NAMALWA (cell line): Measurements from ENCODE around the gene PHYH.
"Not testable (repeated sequence)": the region's sequence is repeated elsewhere in the genome, so short reads cannot be mapped to it uniquely, and the experiment has no call there.

Source experiments
- DNase-seq: peaks from one replicate; pipeline ENCODE4 v3.0.0-alpha.2; 2015; ENCODE audit warnings: low spot score

The PHYH gene

GRCh38 chr10:13271552-13272163, 28.2 kb downstream of the PHYH start:
- DNase-seq, result peak; percentile 86

- no peak for DNase-seq
Observed at GRCh38 chr10:13270877-13271551, 28.9 kb downstream of the PHYH start.

GRCh38 chr10:13268841-13269240, 31.0 kb downstream of the PHYH start:
- peak; percentile 36 for DNase-seq

GRCh38 chr10:13268310-13268709, 31.6 kb downstream of the PHYH start:
- no peak for DNase-seq

GRCh38 chr10:13263591-13263990, 36.3 kb downstream of the PHYH start:
- DNase-seq, result no peak

GRCh38 chr10:13262433-13262832, 37.4 kb downstream of the PHYH start:
- no peak for DNase-seq

GRCh38 chr10:13257621-13258140, 42.2 kb downstream of the PHYH start:
- DNase-seq, result no peak

- DNase-seq, result no peak
Observed at GRCh38 chr10:13256627-13257026, 43.2 kb downstream of the PHYH start.

- DNase-seq, result no peak
Observed at GRCh38 chr10:13253726-13254125, 46.1 kb downstream of the PHYH start.

GRCh38 chr10:13247784-13248183, 52.1 kb downstream of the PHYH start:
- no peak for DNase-seq

- no peak for DNase-seq
Observed at GRCh38 chr10:13247246-13247645, 52.6 kb downstream of the PHYH start.

GRCh38 chr10:13242260-13242659, 57.6 kb downstream of the PHYH start:
- DNase-seq, result not testable (repeated sequence)

- DNase-seq, result no peak
Observed at GRCh38 chr10:13241613-13242012, 58.3 kb downstream of the PHYH start.

- DNase-seq, result no peak
Observed at GRCh38 chr10:13239923-13240322, 59.9 kb downstream of the PHYH start.

- DNase-seq, result no peak
Observed at GRCh38 chr10:13238271-13239077, 61.4 kb downstream of the PHYH start.

- no peak for DNase-seq
Observed at GRCh38 chr10:13236638-13237037, 63.2 kb downstream of the PHYH start.

- DNase-seq, result not testable (repeated sequence)
Observed at GRCh38 chr10:13234736-13235135, 65.1 kb downstream of the PHYH start.

- DNase-seq, result no peak
Observed at GRCh38 chr10:13234172-13234571, 65.7 kb downstream of the PHYH start, which contains the start of gene UCMA. Gene UCMA (minus strand): TSS chr10:13234374. CDS start chr10:13234258, 116 bp downstream.

GRCh38 chr10:13233358-13233757, 66.5 kb downstream of the PHYH start:
- DNase-seq, result no peak

GRCh38 chr10:13231808-13232207, 68.1 kb downstream of the PHYH start:
- DNase-seq, result no peak

GRCh38 chr10:13231190-13231589, 68.7 kb downstream of the PHYH start:
- DNase-seq, result no peak
